ACHN (cell line): ENCODE measurements around the gene C2orf15.
"Not testable (repeated sequence)": the region's sequence is repeated elsewhere in the genome, so short reads cannot be mapped to it uniquely, and the experiment has no call there.

Source experiments
- DNase-seq: peaks from one replicate; pipeline ENCODE4 v3.0.0-alpha.2; 2015
- in situ Hi-C: cut with HindIII; loops from 2 replicates; pipeline ENCODE4 v1.10.0; 2017; ENCODE audit warnings: low sequenced_read_pairs, low pct_ligation_motif_present, low pct_unique_long_range_greater_than_20kb

The C2orf15 gene

GRCh38 chr2:99156891-99157290, 15.4 kb downstream of the C2orf15 start:
- in situ Hi-C loops = no loop called here
- no peak for DNase-seq

DNA sequence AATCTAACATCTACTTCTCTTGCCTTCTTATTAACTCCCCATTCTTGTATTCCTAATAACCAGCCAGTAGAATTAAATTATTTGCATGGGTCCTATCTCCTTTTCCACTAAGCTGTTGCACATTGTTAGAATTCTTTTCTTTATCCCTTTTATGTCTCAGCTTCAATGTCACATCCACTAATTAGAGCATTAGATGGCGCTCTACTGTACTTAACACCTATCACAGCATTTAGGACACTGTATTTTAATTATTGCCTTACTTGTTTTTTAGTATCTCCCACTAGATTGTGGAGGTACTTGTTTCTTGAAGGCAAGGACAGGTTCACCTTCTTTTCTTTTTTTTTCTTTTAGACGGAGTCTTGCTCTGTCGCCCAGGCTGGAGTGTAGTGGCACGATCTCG, 17.1 kb downstream of the C2orf15 start:
- in situ Hi-C loops = no loop called here
- DNase-seq = no peak

DNA sequence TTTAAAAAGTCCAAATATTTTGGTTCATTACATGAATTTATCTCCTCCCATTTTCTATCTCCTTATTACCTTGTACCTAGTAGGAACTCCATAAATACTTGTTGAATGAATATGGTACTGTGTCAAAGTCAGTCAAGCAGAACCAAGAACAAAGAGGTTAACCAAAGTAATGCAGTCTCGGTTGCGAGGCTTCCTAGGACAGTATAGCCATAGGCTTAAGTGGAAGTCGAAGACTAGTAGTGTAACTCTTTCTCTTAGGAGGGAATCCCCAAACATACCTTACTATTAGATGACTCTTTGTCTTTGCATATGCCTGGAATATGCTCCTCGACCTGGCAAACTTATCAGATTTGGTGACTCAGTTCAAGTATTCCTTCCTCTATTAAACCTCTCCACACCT, 18.1 kb downstream of the C2orf15 start:
- DNase-seq = no peak
- in situ Hi-C loops = no loop called here

DNA sequence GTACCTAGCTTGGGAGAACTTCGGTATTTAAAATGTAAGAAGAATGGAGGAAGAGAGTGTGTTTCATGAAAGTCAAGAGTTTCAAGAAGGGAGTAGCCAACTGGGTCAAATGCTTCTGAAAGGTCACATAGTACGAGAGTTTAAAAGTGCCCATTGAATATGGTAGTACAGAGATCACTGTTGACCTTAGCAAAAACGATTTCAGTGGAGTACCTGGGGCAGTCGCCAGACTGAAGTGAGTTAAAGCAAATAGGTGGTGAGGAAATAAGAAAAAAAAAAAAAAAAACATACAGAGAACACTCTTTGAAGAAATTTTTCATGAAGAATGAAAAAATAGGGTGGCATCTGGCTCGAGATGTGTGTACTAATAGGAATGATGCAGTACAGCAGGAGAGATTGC, 24.7 kb downstream of the C2orf15 start:
- in situ Hi-C loops = no loop called here
- DNase-seq = no peak

- in situ Hi-C loops = no loop called here
- DNase-seq = no peak
Observed at GRCh38 chr2:99169534-99169933, 28.0 kb downstream of the C2orf15 start.

GRCh38 chr2:99171377-99172140, 30.1 kb downstream of the C2orf15 start:
- in situ Hi-C loops = no loop called here
- no peak for DNase-seq

DNA sequence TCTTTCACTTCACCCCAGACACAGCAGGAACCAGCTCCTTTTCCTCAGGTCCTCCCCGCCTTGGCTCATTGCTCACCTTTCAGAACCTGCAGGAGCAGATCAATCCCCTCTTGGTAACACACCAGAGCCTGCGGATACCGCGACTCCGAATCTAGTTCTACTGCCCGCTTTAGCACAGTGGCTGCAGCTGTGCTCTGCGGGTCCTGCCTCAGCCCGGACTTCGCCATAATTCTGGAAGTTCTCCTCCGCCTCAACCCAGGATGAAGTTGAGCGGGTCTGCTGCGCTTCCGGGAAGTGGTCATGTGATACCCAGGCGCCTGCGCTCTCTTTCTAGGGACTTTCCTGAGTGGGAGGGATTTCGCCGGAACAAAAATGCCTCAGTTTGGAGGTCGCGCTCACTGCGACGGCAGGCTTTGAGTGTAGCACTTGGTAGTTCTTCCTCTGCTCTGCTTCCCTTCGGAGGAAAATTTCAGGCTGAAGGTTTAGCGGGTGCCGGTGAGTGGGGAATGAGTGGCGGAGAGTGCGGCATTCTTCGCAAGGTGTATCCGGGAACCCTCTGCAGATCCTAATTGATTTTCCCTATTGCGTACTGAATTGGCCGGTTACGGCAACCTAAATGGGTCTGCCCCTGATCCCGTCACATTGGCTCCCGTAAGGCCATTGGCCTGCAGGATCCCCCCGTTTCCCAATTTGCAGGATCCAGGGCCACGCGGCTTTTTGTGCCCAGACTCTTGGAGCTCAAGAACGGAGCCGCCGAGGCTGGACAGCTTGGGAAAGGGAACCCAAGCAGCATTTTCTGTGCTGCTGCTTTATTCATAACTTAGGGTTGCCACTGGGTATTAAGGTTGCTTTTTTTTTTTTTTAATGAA, 39.5 kb downstream of the C2orf15 start, which contains the start of the genes MITD1 and MRPL30:
TSS of gene MITD1 (minus strand) at position 304 of the 869 bp plus-strand sequence. CDS start at position 227, 77 bp downstream.
TSS of gene MRPL30 (plus strand) at position 430 of the 869 bp plus-strand sequence. CDS start 5,020 bp downstream, outside the sequence.
- in situ Hi-C loops = no loop called here
- DNase-seq = peak; percentile 98

DNA sequence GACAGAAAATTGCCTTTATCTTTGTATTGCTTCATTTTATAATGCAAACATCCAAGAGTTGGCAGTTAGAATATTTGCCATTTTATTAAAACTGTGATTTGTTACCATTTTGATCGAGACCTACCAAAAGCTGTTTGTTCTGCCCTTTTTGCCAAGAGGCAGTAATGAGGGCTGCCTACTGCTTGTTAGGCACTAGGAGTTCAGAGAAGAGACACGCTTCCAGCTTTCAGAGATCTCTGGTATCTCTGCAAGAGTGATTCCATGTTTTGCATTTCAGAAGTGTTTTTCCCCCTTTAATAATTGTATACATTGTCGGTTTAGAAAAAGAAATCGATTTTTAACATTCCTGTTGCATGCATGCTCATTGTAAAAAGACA, 40.1 kb downstream of the C2orf15 start:
- in situ Hi-C loops = no loop called here
- peak; percentile 28 for DNase-seq

- in situ Hi-C loops = no loop called here
- no peak for DNase-seq
Observed at GRCh38 chr2:99183025-99183424, 41.5 kb downstream of the C2orf15 start.

DNA sequence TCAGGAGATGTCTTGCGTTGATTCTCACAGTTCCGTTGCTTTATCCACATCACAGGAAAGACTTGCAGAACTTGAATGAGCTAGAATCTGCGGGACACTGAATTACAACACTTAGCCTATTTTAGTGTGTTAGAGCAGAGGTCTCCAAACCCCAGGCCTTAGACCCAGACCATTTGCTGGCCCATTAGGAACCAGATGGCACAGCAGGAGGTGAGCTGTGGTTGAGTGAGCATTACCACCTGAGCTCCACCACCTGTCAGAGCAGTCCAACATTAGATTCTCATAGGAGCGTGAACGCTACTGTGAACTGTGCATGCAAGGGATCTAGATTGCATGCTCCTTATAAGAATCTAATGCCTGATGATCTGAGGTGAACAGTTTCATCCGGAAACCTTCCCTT, 43.3 kb downstream of the C2orf15 start:
- in situ Hi-C loops = no loop called here
- DNase-seq = no peak

DNA sequence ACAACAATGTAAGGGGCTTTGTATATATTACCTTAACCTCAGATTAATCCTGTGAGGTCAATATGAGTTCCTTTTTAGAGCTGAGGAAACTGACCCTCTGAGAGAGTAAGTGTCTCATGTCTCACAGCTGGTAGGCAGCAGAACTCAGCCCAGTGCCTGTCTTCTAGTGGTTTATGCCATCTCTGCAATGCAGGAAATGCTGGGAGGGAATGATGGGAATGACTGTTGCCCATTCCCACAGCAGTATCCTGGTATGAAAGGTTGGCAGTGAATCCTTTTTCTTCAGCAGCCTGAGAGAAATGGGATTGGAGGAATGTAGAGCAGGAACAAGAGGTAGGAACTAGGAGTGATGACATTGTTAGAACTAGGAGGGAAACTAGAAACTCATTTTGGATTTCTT, 45.5 kb downstream of the C2orf15 start:
- no peak for DNase-seq
- in situ Hi-C loops = no loop called here

- DNase-seq = no peak
- in situ Hi-C loops = no loop called here
Observed at GRCh38 chr2:99188357-99188756, 46.9 kb downstream of the C2orf15 start.

GRCh38 chr2:99190548-99190947, 49.0 kb downstream of the C2orf15 start:
- no peak for DNase-seq
- in situ Hi-C loops = no loop called here

GRCh38 chr2:99192364-99192763, 50.9 kb downstream of the C2orf15 start:
- in situ Hi-C loops, DNase-seq: not testable (repeated sequence)

GRCh38 chr2:99198103-99198841, 56.8 kb downstream of the C2orf15 start:
- in situ Hi-C loops = no loop called here
- no peak for DNase-seq

- in situ Hi-C loops = no loop called here
- DNase-seq = no peak
Observed at GRCh38 chr2:99200076-99200800, 58.7 kb downstream of the C2orf15 start.
